GM18861 (cell line): ENCODE results near the gene E2F2.

Experiments
- ATAC-seq: cut with Tn5 transposase; IDR thresholded peaks from one replicate; pipeline ENCODE4 v1.9.1; 2021; ENCODE audit not compliant: unreplicated experiment

The E2F2 gene

GRCh38 chr1:23466423-23466989, 64.5 kb downstream of the E2F2 start:
- ATAC-seq: no peak

- no peak for ATAC-seq
These were observed 67.7 kb downstream of the E2F2 start for GRCh38 chr1:23463286-23463685.

DNA sequence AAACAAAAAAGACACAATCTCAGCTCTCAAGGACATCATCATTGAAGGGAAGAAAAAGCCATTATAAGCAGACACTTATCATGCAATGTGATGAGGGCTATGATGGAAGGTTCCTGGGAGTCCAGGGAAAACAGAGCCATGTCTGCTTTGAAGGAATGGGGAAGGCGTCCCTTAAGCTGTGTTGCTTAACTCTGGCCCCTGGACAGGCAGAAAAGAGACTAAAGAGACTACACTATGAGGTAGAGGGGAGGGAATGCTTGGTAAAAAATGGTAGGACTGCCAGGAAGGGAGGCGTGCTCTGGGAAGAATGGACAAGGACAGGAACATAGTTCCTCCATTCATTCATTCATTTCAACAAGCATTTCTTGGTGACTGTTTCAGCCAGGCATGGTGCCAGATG, 68.3 kb downstream of the E2F2 start:
- no peak for ATAC-seq

DNA sequence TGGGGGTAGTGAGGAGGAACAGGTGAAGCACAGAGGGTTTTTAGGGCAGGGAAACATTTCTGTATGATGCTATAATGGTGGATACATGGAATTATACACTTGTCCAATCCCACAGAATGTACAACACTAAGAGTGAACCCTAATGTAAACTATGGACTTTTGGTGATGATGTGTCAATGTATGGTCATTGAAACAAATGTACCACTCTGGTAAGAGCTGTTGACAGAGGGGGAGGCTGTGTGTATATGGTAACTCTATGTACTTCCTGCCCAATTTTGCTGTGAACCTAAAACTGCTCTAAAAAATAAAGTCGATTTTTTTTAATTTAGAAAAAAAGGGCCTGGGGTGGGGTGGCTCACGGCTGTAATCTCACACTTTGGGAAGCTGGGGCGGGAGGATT, 70.0 kb downstream of the E2F2 start:
- no peak for ATAC-seq

GRCh38 chr1:23460519-23460918, 70.5 kb downstream of the E2F2 start:
- no peak for ATAC-seq

- no peak for ATAC-seq
These were observed 71.7 kb downstream of the E2F2 start for GRCh38 chr1:23459338-23459757.
